Endometrial microvascular endothelial cells (primary cell): ENCODE measurements around the gene ZNF500. TPM values are rescaled to one million over a fixed set of nuclear protein-coding genes. Genes with fewer than 3 reads are reported as not detected.

Experiments
- in situ Hi-C: cut with HindIII; loops from 2 replicates; pipeline ENCODE4 v1.10.0; 2017; ENCODE audit warnings: low sequenced_read_pairs, low pct_unique_long_range_greater_than_20kb; ENCODE audit errors: inconsistent ontology term
- total RNA-seq: library from RNA; depleted of rRNA; stranded (reverse); fragments of >200 nt; gene quantifications from one replicate; pipeline ENCODE4 v1.2.3, GENCODE V29; 2015; ENCODE audit errors: inconsistent ontology term

ZNF500 gene
- total RNA-seq: 13.9 TPM

- in situ Hi-C loops: no loop called here
These were observed at the start of gene ZNF500 for GRCh38 chr16:4766875-4767628. ZNF500 (minus strand) TSS chr16:4767162; CDS start chr16:4765978, 1,184 bp downstream.

- in situ Hi-C loops: no loop called here
These were observed 47.7 kb upstream of the ZNF500 start for GRCh38 chr16:4814542-4815173.

DNA sequence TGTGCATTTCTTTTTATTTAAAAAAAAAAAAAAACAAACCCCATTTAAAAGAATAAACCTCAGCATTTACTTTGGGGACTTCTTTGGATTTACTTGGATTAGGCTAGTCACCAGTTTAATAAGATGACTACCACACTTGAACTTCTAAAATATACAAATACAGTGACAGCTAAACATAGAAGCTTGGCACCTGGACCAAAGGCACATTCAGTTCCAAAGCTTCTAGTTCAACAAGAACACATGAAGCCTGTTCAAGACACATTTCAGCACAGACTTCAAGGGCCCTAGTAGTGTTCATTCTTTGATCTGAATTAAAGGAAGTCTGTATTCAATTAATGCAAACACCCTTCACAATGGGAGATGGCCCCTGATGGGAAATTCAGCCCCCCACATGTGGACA, 47.1 kb upstream of the ZNF500 start:
- in situ Hi-C loops: no loop called here

DNA sequence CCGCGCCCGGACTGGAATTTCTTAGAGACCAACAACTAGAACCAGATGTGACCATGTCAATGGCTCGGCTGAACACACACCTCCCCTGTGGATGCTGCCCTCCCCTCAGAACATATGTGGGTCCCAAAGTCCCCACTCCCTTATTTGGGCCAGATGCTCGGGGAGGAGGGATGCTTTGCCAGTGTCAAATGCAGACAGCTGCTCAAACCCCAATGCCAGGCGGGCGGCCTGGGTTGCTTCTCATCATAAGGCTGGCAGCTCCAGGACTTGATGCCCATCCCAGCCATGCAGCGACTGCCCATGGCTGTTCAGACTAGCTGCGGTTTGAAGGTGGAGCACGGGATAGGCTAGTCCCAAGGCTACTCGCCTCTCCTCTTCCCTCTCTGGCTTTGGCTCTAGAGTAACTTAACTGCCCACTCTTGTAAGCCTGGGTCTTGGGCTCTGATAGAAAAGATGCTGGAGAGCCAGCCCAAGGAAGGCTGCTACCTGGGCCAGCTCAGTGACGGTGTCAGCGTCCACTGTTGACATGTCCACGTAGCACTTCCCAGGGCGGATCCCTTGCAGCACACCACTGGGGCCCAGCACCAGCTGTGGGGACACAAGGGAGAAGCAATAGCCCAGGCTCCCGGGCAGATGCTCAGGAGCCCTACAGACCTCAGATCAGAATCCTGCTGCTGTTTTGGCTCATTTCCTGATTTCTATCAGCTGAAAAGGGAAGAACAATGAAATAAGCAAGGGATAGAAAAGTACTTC, 46.5 kb upstream of the ZNF500 start:
- in situ Hi-C loops: no loop called here

DNA sequence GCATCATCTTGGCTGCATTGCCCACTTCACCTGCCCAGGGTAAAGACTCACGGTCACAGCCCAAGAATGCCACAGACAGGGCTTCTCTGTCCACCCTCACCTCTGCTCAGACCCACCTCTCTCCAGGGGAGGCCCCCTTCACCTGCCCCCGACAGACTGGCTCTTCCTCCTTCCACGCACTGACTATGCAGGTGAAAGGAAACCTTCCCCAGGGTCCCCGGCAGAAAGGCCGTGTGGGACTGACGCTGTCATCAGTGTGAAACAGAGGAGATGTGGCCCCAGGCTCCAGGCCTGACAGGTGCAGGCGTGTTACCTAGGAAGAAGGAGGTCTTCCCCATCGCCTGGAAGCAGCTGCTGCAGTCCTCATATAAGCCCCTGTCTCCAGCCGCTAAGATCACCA, 44.8 kb upstream of the ZNF500 start:
- in situ Hi-C loops: no loop called here

GRCh38 chr16:4811242-4811641, 44.3 kb upstream of the ZNF500 start:
- in situ Hi-C loops: no loop called here

DNA sequence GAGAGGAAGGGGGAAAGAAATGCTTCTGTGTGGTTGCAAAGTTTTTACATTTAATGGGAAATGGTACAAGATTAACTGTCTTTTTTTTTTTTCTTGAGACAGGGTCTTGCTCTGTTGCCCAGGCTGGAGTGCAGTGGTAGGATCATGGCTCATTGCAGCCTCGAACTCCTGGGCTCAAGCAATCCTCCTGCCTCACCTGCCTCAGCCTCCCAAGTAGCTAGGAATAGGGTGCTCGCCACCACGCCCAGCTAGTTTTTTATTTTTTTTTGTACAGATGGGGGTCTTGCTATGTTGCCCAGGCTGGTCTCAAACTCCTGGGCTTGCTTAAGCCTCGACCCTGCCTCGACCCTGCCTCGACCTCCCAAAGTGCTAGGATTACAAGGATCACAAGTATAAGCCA, 39.3 kb upstream of the ZNF500 start:
- in situ Hi-C loops: no loop called here

GRCh38 chr16:4805231-4805630, 38.3 kb upstream of the ZNF500 start:
- in situ Hi-C loops: no loop called here

- in situ Hi-C loops: no loop called here
These were observed 37.2 kb upstream of the ZNF500 start for GRCh38 chr16:4803898-4804762.

- in situ Hi-C loops: no loop called here
These were observed 36.5 kb upstream of the ZNF500 start for GRCh38 chr16:4803401-4803844.

DNA sequence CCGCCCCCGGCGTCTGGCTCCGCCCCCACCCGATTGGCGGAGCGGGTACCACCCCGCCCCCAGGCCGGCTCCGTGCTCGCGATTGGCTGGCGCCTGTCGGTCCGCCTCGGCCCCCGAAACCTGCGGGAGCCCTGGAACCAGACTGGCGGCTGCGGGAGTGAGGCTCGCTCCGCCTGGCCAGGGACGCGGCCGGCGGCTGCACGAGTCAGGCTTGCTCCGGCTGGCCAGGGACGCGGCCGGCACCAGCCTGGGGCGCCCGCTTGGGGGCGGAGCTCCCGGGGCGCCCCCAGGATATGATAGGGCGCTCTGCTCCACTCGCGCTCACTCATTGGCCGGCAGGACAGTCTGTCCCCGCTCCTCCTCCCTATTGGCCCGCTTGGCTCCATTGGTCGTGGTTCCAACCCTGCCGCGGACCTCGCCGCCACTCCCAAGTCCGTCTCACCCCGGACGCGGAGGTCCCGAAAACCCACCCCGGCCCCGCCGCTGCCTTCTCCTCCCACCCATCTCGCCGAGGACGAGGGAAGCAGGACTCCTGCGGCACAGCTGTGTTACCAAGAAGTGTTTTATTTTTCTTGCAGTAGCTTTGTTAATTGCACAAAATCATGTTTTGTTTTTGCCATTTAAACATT, 35.8 kb upstream of the ZNF500 start:
- in situ Hi-C loops: no loop called here

DNA sequence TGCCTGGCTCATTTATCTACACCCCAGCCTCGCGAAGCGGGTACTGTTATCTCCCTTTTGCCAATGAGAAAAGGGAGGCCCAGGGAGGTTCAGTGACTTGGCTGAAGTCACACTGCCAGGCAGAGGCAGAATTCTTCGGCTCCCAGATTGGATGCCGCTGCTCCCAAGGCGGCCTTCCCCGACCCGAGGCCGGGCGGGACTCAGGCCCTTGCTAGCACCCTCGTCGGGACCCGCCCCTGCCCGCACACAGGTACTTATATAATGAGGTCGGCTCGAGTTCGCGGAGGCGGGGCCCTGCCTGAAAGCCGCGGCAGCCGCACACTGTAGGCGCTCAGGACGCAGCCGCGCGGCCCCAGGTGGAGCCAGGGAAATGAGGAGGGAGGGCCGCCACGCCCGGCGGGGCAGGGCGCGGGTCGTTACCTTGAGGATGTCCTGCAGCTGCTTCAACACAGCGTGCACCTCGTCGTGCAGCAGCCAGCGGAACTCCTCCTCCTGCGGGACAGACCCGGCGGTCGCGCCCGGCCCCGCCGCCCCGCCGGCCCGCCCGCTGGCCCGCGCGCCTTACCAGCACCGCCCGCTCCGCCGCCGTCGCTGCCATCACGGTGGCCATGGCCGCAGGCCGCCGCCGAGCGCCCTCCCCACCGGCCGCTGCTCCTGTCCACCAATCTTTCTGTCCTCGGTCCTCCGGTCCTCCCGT, 35.1 kb upstream of the ZNF500 start, which contains the start of gene ROGDI:
ROGDI (minus strand) TSS at position 672 of the 697 bp plus-strand sequence; CDS start at position 610, 62 bp downstream.
- in situ Hi-C loops: no loop called here

DNA sequence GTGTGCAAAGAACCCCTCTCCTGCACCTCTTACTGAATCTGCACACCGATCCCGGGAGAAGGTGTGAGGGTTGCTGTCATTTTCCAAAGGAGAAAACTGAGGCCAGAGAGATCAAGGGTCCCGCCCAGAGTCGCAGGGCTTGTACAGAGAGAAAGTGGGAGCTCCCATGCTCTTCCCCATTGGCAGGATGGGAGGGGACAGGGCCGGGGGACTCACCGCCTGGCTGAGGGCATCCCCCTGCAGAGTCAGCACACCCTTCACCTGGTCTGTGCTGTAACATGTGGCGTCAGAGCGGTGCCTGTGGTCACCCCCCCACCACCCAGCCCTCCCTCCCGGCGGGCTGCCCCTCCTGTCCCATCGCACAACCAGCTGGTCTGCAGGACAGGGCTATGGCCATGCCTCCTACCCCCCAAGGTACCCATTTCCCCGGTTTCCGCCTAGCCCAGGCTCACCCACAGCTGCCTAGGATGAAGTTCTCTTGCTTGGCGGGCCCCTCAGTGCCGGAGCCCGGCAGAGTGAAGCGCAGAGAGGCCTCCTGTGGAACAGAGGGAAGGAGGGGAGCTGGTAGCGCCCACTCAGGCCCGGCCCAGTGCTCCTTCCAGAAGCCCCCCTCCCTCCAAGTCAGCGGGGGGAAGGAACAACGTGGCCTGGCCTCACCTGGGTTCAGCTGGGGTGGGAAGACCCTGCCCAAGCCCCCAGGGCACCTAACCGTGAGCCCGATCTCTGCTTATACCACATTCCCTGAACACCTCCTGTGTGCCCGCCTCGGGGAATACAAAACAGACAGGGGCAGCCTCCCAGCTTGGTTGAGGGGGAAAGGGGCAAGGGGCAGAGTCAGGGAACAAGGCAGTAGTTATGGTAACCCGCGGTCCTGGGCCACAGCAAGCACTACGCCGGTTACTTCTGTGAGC, 34.3 kb upstream of the ZNF500 start:
- in situ Hi-C loops: no loop called here

GRCh38 chr16:4800290-4801041, 33.5 kb upstream of the ZNF500 start:
- in situ Hi-C loops: no loop called here

DNA sequence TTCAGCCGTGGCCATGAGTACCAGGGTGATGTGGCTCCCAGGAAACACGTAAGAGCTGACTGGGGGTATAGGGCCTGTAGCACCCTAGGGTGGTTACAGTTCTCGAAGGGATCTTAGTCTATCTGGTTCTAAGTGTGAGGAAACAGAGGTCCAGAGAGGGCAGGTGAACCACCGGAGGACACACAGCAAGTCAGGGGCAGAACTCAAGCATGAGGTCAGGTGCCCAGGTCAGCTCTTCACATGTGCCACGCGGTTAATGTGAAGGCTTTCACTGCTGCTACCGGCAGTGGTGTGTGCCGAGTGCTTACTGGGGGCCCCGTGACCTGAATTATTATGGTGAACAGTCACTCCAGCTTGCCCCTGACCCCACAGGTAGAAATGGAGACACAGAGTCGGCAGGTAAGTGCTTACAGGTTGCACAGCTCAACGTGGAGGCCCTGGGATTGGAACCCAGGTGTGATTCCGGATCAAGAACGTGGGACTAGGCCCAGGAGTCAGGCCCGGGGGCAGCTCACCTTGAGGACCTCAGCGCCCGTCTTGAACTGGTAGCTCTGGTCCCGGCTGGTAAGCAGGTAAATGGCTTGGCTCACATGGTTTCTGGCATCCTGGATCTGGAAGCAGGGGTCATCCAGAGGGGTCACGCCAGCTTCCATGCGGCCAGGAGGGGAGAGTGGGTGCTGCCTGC, 32.4 kb upstream of the ZNF500 start:
- in situ Hi-C loops: no loop called here

DNA sequence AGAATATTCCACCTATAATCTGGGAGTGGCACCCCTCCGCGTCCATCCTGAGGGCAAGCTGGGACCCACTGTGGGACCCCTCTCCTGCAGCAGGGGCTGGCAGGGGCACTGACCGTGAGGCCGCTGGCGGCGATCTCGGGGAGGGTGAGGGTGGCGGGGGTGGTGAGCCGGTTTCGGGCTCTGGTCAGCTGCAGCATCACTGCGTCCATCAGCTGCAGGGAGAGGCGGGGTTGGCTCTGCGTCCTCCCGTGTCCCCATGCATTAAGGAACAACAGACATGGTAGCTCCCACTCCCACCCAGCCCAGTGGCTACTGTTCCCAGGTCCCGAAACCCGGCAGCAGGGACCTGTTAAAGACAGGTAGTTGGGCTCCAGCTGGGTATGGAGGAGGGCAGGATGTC, 31.5 kb upstream of the ZNF500 start:
- in situ Hi-C loops: no loop called here
